ENCODE results near the gene CHRNA3.

Gene CHRNA3

GRCh38 chr15:78636378-78636859 is 15.6 kb upstream of the CHRNA3 start:
- Histone ChIP-seq H3K27ac (ENCODE audit: low read depth, low read length) (no peak overlapping the region), H3K9ac (ENCODE audit: low read length) (no peak overlapping the region), H3K9me3 (ENCODE audit: control insufficient read depth, insufficient read depth, low read depth, low read length) (0 out of 2 replicates have a peak, but pooled peaks cover 5% of the 10 kb centered on the region), H3K27me3 (ENCODE audit: control insufficient read depth, insufficient read depth, low read length) (peaks cover 14% of the 10 kb centered on the region), H3K36me3 (ENCODE audit: control insufficient read depth, insufficient read depth, low read length) (no peaks in the 10 kb centered on the region), H3K4me1 (ENCODE audit: control insufficient read depth, insufficient read depth, low read length) (0 out of 2 replicates have a peak, but pooled peaks cover 6% of the 10 kb centered on the region), H3K4me3 (ENCODE audit: low read depth, low read length) (no peak overlapping the region)

- H3K27me3 ChIP-seq (ENCODE audit: control insufficient read depth, insufficient read depth, low read length), result peaks cover 8% of the 10 kb centered on the region
- H3K9ac ChIP-seq (ENCODE audit: low read length), result no peak overlapping the region
Measured at GRCh38 chr15:78635346-78635745, 14.6 kb upstream of the CHRNA3 start.

DNA sequence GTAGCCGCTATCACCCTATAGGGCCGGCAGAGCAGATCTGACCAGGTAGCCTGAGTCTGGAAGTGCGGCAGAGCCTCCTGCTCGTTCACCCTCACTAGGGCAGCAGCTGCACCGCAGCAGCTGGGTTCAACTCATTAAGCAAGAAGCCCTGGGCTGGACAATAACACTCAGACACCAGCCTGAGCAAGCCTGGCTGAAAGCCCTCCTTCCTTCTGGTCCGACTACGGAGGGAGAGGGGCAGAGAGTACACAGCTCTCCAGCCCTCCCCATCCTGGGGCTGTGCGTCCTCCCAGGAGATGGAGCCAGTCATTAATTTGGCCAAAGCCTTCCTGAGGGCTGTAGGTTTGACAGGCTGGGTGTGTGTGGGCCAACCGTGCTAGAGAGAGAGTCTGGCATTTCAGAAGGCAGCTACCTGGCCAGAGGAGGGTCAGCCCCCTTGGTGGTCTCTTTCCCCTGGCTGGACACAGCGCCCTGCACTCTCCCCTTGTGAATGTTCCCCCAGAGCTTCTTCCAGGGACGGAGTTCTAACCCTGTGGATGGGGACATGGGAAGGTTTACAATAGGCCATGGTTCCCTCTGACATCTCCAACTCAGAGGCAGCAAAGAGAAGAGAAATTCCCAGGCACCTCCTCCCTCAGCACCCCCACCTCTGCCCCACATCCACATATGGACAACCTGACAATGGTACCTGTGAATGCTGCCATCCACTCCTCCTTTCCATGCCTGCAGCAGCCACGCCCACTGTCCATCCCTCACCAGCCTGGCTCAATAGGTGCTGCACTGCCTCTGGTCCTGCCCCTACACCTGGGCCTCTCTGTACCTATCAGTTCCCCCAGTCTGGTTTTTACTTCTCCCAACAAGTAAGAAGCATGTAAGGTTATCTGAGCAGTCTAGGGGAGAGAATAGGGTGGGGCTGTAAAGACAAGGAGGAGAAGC is 13.7 kb upstream of the CHRNA3 start:
- Histone ChIP-seq H3K27ac (ENCODE audit: low read depth, low read length) (no peak overlapping the region), H3K4me3 (ENCODE audit: low read depth, low read length) (no peak overlapping the region), H3K36me3 (ENCODE audit: control insufficient read depth, insufficient read depth, low read length) (0 out of 2 replicates have a peak, but pooled peaks cover 1% of the 10 kb centered on the region), H3K27me3 (ENCODE audit: control insufficient read depth, insufficient read depth, low read length) (no peaks in the 10 kb centered on the region), H3K9ac (ENCODE audit: low read length) (no peak overlapping the region), H3K9me3 (ENCODE audit: control insufficient read depth, insufficient read depth, low read depth, low read length) (0 out of 2 replicates have a peak, but pooled peaks cover 5% of the 10 kb centered on the region), H3K4me1 (ENCODE audit: control insufficient read depth, insufficient read depth, low read length) (no peaks in the 10 kb centered on the region)

More at GRCh38 chr15:78635346-78635745, 14.6 kb upstream of the CHRNA3 start:
- Histone ChIP-seq H3K9me3 (ENCODE audit: control insufficient read depth, insufficient read depth, low read depth, low read length) (0 out of 2 replicates have a peak, but pooled peaks cover 5% of the 10 kb centered on the region), H3K4me1 (ENCODE audit: control insufficient read depth, insufficient read depth, low read length) (0 out of 2 replicates have a peak, but pooled peaks cover 3% of the 10 kb centered on the region), H3K36me3 (ENCODE audit: control insufficient read depth, insufficient read depth, low read length) (no peaks in the 10 kb centered on the region), H3K27ac (ENCODE audit: low read depth, low read length) (no peak overlapping the region), H3K4me3 (ENCODE audit: low read depth, low read length) (no peak overlapping the region)

DNA sequence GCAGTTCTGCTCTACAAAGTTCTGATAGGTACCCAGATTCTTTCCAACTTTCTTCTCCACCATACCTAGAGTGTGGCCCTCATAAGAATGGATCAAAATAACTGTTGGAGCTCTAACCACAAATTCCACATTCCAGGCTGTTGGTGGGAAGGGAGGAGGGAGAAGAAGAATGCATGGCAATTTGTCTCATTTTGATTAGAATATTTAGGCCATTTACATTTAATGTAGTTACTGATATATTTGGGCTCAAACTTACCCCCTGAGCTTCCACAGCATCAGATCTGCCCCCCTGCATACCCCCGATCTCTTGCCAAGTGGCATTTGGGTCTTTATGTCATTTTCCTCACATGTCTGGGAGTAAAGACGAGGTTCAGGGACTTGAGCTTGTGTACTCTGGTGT is 12.6 kb upstream of the CHRNA3 start:
- Histone ChIP-seq H3K4me1 (ENCODE audit: control insufficient read depth, insufficient read depth, low read length) (no peaks in the 10 kb centered on the region), H3K9me3 (ENCODE audit: control insufficient read depth, insufficient read depth, low read depth, low read length) (0 out of 2 replicates have a peak, but pooled peaks cover 5% of the 10 kb centered on the region), H3K9ac (ENCODE audit: low read length) (no peak overlapping the region), H3K36me3 (ENCODE audit: control insufficient read depth, insufficient read depth, low read length) (0 out of 2 replicates have a peak, but pooled peaks cover 5% of the 10 kb centered on the region), H3K27ac (ENCODE audit: low read depth, low read length) (no peak overlapping the region), H3K27me3 (ENCODE audit: control insufficient read depth, insufficient read depth, low read length) (no peaks in the 10 kb centered on the region; the same call in 1 of the 2 replicates), H3K4me3 (ENCODE audit: low read depth, low read length) (no peak overlapping the region)

GRCh38 chr15:78630886-78631633 is 10.3 kb upstream of the CHRNA3 start:
- H3K27me3 ChIP-seq (ENCODE audit: control insufficient read depth, insufficient read depth, low read length), result no peaks in the 10 kb centered on the region; the same call in 1 of the 2 replicates
- H3K4me1 ChIP-seq (ENCODE audit: control insufficient read depth, insufficient read depth, low read length), result no peaks in the 10 kb centered on the region
- 0 out of 2 replicates have a peak, but pooled peaks cover 5% of the 10 kb centered on the region for H3K36me3 ChIP-seq (ENCODE audit: control insufficient read depth, insufficient read depth, low read length)
- no peak overlapping the region for H3K9ac ChIP-seq (ENCODE audit: low read length)
- no peak overlapping the region for H3K27ac ChIP-seq (ENCODE audit: low read depth, low read length)
- H3K9me3 ChIP-seq (ENCODE audit: control insufficient read depth, insufficient read depth, low read depth, low read length), result 0 out of 2 replicates have a peak, but pooled peaks cover 5% of the 10 kb centered on the region
- no peak overlapping the region for H3K4me3 ChIP-seq (ENCODE audit: low read depth, low read length)

GRCh38 chr15:78629716-78630065 is 8.9 kb upstream of the CHRNA3 start:
- 0 out of 2 replicates have a peak, but pooled peaks cover 5% of the 10 kb centered on the region for H3K36me3 ChIP-seq (ENCODE audit: control insufficient read depth, insufficient read depth, low read length)
- H3K27ac ChIP-seq (ENCODE audit: low read depth, low read length), result no peak overlapping the region
- 0 out of 2 replicates have a peak, but pooled peaks cover 5% of the 10 kb centered on the region for H3K9me3 ChIP-seq (ENCODE audit: control insufficient read depth, insufficient read depth, low read depth, low read length)
- no peaks in the 10 kb centered on the region; the same call in 1 of the 2 replicates for H3K27me3 ChIP-seq (ENCODE audit: control insufficient read depth, insufficient read depth, low read length)
- H3K9ac ChIP-seq (ENCODE audit: low read length), result no peak overlapping the region
- H3K4me1 ChIP-seq (ENCODE audit: control insufficient read depth, insufficient read depth, low read length), result no peaks in the 10 kb centered on the region
- H3K4me3 ChIP-seq (ENCODE audit: low read depth, low read length), result no peak overlapping the region

DNA sequence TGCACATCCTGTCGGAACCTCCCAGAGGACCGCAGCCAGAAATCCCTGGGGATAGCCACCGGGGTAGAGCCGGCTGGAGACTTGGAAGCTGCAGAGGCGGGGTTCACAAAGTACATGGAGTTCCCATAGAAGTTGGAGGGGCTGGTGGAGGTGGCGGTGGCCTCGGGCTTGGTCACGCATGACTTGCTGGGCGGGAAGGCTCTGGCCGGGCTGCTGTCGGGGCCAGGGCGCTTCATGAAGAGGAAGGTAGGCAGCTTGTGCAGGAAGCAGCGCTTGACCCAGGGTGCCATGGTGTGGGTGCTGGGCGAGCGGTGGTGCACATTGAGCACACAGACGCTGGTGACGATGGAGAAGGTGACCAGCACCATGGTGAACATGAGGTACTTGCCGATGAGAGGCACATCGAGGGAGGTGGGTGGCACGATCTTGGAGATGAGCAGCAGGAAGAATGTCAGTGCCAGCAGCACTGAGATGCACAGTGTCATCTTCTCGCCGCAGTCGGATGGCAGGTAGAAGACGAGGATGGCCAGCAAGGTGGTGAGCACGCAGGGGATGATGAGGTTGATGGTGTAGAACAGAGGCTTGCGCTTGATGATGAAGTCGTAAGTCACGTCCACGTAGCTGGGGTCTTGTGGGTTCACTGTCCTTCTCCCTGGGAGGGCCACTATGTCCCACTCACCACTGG is 8.4 kb upstream of the CHRNA3 start:
- Histone ChIP-seq H3K4me1 (ENCODE audit: control insufficient read depth, insufficient read depth, low read length) (no peaks in the 10 kb centered on the region), H3K9me3 (ENCODE audit: control insufficient read depth, insufficient read depth, low read depth, low read length) (0 out of 2 replicates have a peak, but pooled peaks cover 5% of the 10 kb centered on the region), H3K9ac (ENCODE audit: low read length) (no peak overlapping the region), H3K27ac (ENCODE audit: low read depth, low read length) (no peak overlapping the region), H3K4me3 (ENCODE audit: low read depth, low read length) (no peak overlapping the region), H3K27me3 (ENCODE audit: control insufficient read depth, insufficient read depth, low read length) (peaks cover under 1% of the 10 kb centered on the region; the same call in 1 of the 2 replicates), H3K36me3 (ENCODE audit: control insufficient read depth, insufficient read depth, low read length) (0 out of 2 replicates have a peak, but pooled peaks cover 5% of the 10 kb centered on the region)

- peaks cover 6% of the 10 kb centered on the region; the same call in 1 of the 2 replicates for H3K27me3 ChIP-seq (ENCODE audit: control insufficient read depth, insufficient read depth, low read length)
- 0 out of 2 replicates have a peak, but pooled peaks cover 5% of the 10 kb centered on the region for H3K36me3 ChIP-seq (ENCODE audit: control insufficient read depth, insufficient read depth, low read length)
- no peak overlapping the region for H3K27ac ChIP-seq (ENCODE audit: low read depth, low read length)
- H3K4me3 ChIP-seq (ENCODE audit: low read depth, low read length), result no peak overlapping the region
- 0 out of 2 replicates have a peak, but pooled peaks cover 5% of the 10 kb centered on the region for H3K9me3 ChIP-seq (ENCODE audit: control insufficient read depth, insufficient read depth, low read depth, low read length)
- no peaks in the 10 kb centered on the region for H3K4me1 ChIP-seq (ENCODE audit: control insufficient read depth, insufficient read depth, low read length)
- no peak overlapping the region for H3K9ac ChIP-seq (ENCODE audit: low read length)
Measured at GRCh38 chr15:78628227-78628626, 7.4 kb upstream of the CHRNA3 start.

GRCh38 chr15:78627348-78627747 is 6.6 kb upstream of the CHRNA3 start:
- H3K9me3 ChIP-seq (ENCODE audit: control insufficient read depth, insufficient read depth, low read depth, low read length), result no peaks in the 10 kb centered on the region

DNA sequence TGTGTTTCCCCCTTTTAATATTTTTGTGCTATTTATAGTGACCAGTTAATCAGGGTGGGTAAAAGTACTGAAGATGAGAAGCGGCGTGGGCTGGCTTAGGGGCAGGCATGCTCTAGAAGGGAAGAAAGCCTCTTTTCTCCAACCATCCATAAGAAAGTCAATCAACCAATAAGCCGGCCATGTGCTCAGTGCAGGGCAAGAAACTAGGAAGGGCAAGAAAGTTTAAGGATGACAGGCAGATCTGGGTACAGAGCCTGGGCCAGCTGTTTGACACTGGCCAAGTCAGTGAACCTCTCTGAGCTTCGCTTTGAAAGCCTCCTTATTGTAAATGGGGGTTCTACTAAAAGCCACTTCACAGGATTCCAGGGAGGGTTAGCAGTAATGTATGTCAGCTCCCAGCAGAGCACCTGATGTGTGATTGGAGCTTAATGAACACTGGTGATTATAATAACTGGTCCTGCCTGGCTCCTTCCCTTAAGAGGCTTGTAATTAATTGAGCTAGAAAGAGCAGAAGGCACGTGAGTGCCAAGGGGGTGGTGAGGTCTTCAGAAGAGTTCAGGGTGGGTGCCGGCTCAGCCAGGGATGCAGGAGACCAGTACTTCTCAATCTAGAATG is 5.7 kb upstream of the CHRNA3 start:
- H3K4me1 ChIP-seq (ENCODE audit: control insufficient read depth, insufficient read depth, low read length), result no peaks in the 10 kb centered on the region
- H3K9me3 ChIP-seq (ENCODE audit: control insufficient read depth, insufficient read depth, low read depth, low read length), result no peaks in the 10 kb centered on the region
- no peak overlapping the region for H3K27ac ChIP-seq (ENCODE audit: low read depth, low read length)
- peaks cover 23% of the 10 kb centered on the region for H3K27me3 ChIP-seq (ENCODE audit: control insufficient read depth, insufficient read depth, low read length)
- no peak overlapping the region for H3K9ac ChIP-seq (ENCODE audit: low read length)
- no peak overlapping the region for H3K4me3 ChIP-seq (ENCODE audit: low read depth, low read length)
- 0 out of 2 replicates have a peak, but pooled peaks cover 5% of the 10 kb centered on the region for H3K36me3 ChIP-seq (ENCODE audit: control insufficient read depth, insufficient read depth, low read length)

More at GRCh38 chr15:78627348-78627747, 6.6 kb upstream of the CHRNA3 start:
- Histone ChIP-seq H3K36me3 (ENCODE audit: control insufficient read depth, insufficient read depth, low read length) (0 out of 2 replicates have a peak, but pooled peaks cover 5% of the 10 kb centered on the region), H3K4me3 (ENCODE audit: low read depth, low read length) (no peak overlapping the region), H3K27ac (ENCODE audit: low read depth, low read length) (no peak overlapping the region), H3K9ac (ENCODE audit: low read length) (no peak overlapping the region), H3K4me1 (ENCODE audit: control insufficient read depth, insufficient read depth, low read length) (no peaks in the 10 kb centered on the region), H3K27me3 (ENCODE audit: control insufficient read depth, insufficient read depth, low read length) (peaks cover 15% of the 10 kb centered on the region)

Data from HUES6 (cell line).